Measurements from ENCODE around the gene HTT. TPM values are rescaled to one million over a fixed set of nuclear protein-coding genes. Genes with fewer than 3 reads are reported as not detected.

The HTT gene
- total RNA-seq, 1 donor from 2014 or later, result 20.0 TPM

- no peak for DNase-seq
- Histone ChIP-seq H3K9me3 (replicated peaks) (no peaks in the 10 kb centered on the region), H3K27ac (replicated peaks) (no peak overlapping the region), H3K27me3 (ENCODE audit: low read depth) (no peaks in the 10 kb centered on the region), H3K4me3 (no peak overlapping the region), H3K4me1 (peaks cover 3% of the 10 kb centered on the region), H3K36me3 (peaks cover 57% of the 10 kb centered on the region)
- intact Hi-C loops (cut with micrococcal nuclease), result no loop called here
- TF ChIP-seq CTCF (IDR thresholded peaks at IDR 0.05; ENCODE audit: borderline replicate concordance), result no peak
Observed at GRCh38 chr4:3240936-3241522, 166.5 kb downstream of the HTT start.

GRCh38 chr4:3241898-3242524 is 167.5 kb downstream of the HTT start:
- H3K9me3 ChIP-seq (replicated peaks), result no peaks in the 10 kb centered on the region
- no peak overlapping the region for H3K27ac ChIP-seq (replicated peaks)
- H3K36me3 ChIP-seq, result peaks cover 48% of the 10 kb centered on the region
- intact Hi-C loops (cut with micrococcal nuclease), result no loop called here
- TF ChIP-seq CTCF (IDR thresholded peaks at IDR 0.05; ENCODE audit: borderline replicate concordance), result no peak
- H3K27me3 ChIP-seq (ENCODE audit: low read depth), result no peaks in the 10 kb centered on the region
- peaks cover 3% of the 10 kb centered on the region for H3K4me1 ChIP-seq
- no peak overlapping the region for H3K4me3 ChIP-seq
- DNase-seq, result no peak

- TF ChIP-seq CTCF (IDR thresholded peaks at IDR 0.05; ENCODE audit: borderline replicate concordance), result no peak
- H3K9me3 ChIP-seq (replicated peaks), result no peaks in the 10 kb centered on the region
- no peak overlapping the region for H3K27ac ChIP-seq (replicated peaks)
- intact Hi-C loops (cut with micrococcal nuclease), result no loop called here
- no peaks in the 10 kb centered on the region for H3K27me3 ChIP-seq (ENCODE audit: low read depth)
- peaks cover 38% of the 10 kb centered on the region for H3K36me3 ChIP-seq
- no peak for DNase-seq
- H3K4me1 ChIP-seq, result peaks cover 3% of the 10 kb centered on the region
- H3K4me3 ChIP-seq, result no peak overlapping the region
Observed at GRCh38 chr4:3243136-3243780, 168.8 kb downstream of the HTT start.

- DNase-seq, result no peak
- no peaks in the 10 kb centered on the region for H3K27me3 ChIP-seq (ENCODE audit: low read depth)
- H3K36me3 ChIP-seq, result peaks cover 30% of the 10 kb centered on the region
- no peak overlapping the region for H3K27ac ChIP-seq (replicated peaks)
- H3K9me3 ChIP-seq (replicated peaks), result no peaks in the 10 kb centered on the region
- no peak for TF ChIP-seq CTCF (IDR thresholded peaks at IDR 0.05; ENCODE audit: borderline replicate concordance)
- intact Hi-C loops (cut with micrococcal nuclease), result no loop called here
- H3K4me3 ChIP-seq, result no peak overlapping the region
- peaks cover 3% of the 10 kb centered on the region for H3K4me1 ChIP-seq
Observed at GRCh38 chr4:3244002-3244401, 169.5 kb downstream of the HTT start.

GRCh38 chr4:3244747-3245146 is 170.3 kb downstream of the HTT start:
- no peak for DNase-seq
- intact Hi-C loops (cut with micrococcal nuclease), result no loop called here
- TF ChIP-seq CTCF (IDR thresholded peaks at IDR 0.05; ENCODE audit: borderline replicate concordance), result no peak

More at GRCh38 chr4:3244747-3245146, 170.3 kb downstream of the HTT start:
- no peaks in the 10 kb centered on the region for H3K9me3 ChIP-seq (replicated peaks)
- H3K4me1 ChIP-seq, result peaks cover 3% of the 10 kb centered on the region
- H3K27ac ChIP-seq (replicated peaks), result no peak overlapping the region
- no peak overlapping the region for H3K4me3 ChIP-seq
- H3K27me3 ChIP-seq (ENCODE audit: low read depth), result no peaks in the 10 kb centered on the region
- H3K36me3 ChIP-seq, result peaks cover 23% of the 10 kb centered on the region
